GM23338 (cell line): ENCODE measurements around the gene PSMB5. TPM values are rescaled to one million over a fixed set of nuclear protein-coding genes. Genes with fewer than 3 reads are reported as not detected.
A peak's percentile ranks its signal among the peaks of the same experiment; 100 is the strongest.

Experiments
- ATAC-seq: fragments of 200-7000 bp; cut with Tn5 transposase; 3 replicates; pipeline ENCODE4 v1.9.1; 2020
- DNase-seq: peaks from one replicate; pipeline ENCODE4 v3.0.0-alpha.2; 2015; ENCODE audit warnings: low spot score
- H2AFZ ChIP-seq: fragments of 200-600 bp; sonication (generic); 2 replicates; pipeline ENCODE4 v1.8.0; 2016; ENCODE audit warnings: antibody characterized with exemption, mild to moderate bottlenecking, moderate library complexity
- H3F3A ChIP-seq: fragments of 200-600 bp; sonication (generic); replicated peaks from 2 replicates; pipeline ENCODE4 v1.8.0; 2017; ENCODE audit warnings: antibody characterized with exemption, mixed run types, low read depth
- H3K27ac ChIP-seq: fragments of 200-600 bp; sonication (generic); 2 replicates; pipeline ENCODE4 v1.6.1; 2016; ENCODE audit warnings: low read depth
- H3K27me3 ChIP-seq: fragments of 200-600 bp; sonication (generic); 2 replicates; pipeline ENCODE4 v1.8.0; 2016; ENCODE audit warnings: mild to moderate bottlenecking, mixed run types, moderate library complexity; ENCODE audit not compliant: insufficient read depth
- H3K36me3 ChIP-seq: fragments of 200-600 bp; sonication (generic); 2 replicates; pipeline ENCODE4 v1.8.0; 2016; ENCODE audit warnings: mild to moderate bottlenecking; ENCODE audit not compliant: insufficient read depth
- H3K4me1 ChIP-seq: fragments of 200-600 bp; sonication (generic); 2 replicates; pipeline ENCODE4 v1.8.0; 2016; ENCODE audit warnings: mild to moderate bottlenecking, moderate library complexity; ENCODE audit not compliant: insufficient read depth
- H3K4me2 ChIP-seq: fragments of 200-600 bp; sonication (generic); 2 replicates; pipeline ENCODE4 v1.7.1; 2017; ENCODE audit warnings: mixed run types
- H3K4me3 ChIP-seq: fragments of 200-600 bp; sonication (generic); 2 replicates; pipeline ENCODE4 v1.6.1; 2016; ENCODE audit warnings: mixed run types
- H3K79me2 ChIP-seq: fragments of 200-600 bp; sonication (generic); replicated peaks from 2 replicates; pipeline ENCODE4 v1.8.0; 2017; ENCODE audit warnings: mild to moderate bottlenecking; ENCODE audit not compliant: insufficient read depth
- H3K9me2 ChIP-seq: fragments of 200-600 bp; sonication (generic); 2 replicates; pipeline ENCODE4 v1.8.0; 2017; ENCODE audit not compliant: insufficient read depth
- H4K20me1 ChIP-seq: fragments of 200-600 bp; sonication (generic); replicated peaks from 2 replicates; pipeline ENCODE4 v1.8.0; 2017; ENCODE audit warnings: mild to moderate bottlenecking; ENCODE audit not compliant: insufficient read depth
- H3K27ac Mint-ChIP-seq: 2 replicates; pipeline ENCODE4 v1.8.0; 2020; ENCODE audit warnings: inconsistent platforms, mild to moderate bottlenecking, moderate library complexity, mixed read lengths
- H3K27me3 Mint-ChIP-seq: 3 replicates; pipeline ENCODE4 v1.8.0; 2022; ENCODE audit warnings: low read depth, mild to moderate bottlenecking, moderate library complexity, mixed read lengths, inconsistent platforms; ENCODE audit not compliant: insufficient read depth, poor library complexity
- H3K36me3 Mint-ChIP-seq: 3 replicates; pipeline ENCODE4 v1.8.0; 2021; ENCODE audit warnings: low read depth, mild to moderate bottlenecking, inconsistent platforms, moderate library complexity, mixed read lengths
- H3K4me1 Mint-ChIP-seq: 3 replicates; pipeline ENCODE4 v1.8.0; 2020; ENCODE audit warnings: mild to moderate bottlenecking, inconsistent platforms, mixed read lengths
- H3K4me3 Mint-ChIP-seq: 3 replicates; pipeline ENCODE4 v1.8.0; 2021; ENCODE audit warnings: moderate library complexity, mild to moderate bottlenecking, inconsistent platforms, mixed read lengths
- H3K9me3 Mint-ChIP-seq: 3 replicates; pipeline ENCODE4 v1.8.0; 2020; ENCODE audit warnings: moderate library complexity, mild to moderate bottlenecking, inconsistent platforms, mixed read lengths
- CREB1 ChIP-seq: fragments of 250-450 bp; sonication (Bioruptor Pico); IDR thresholded peaks from 2 replicates; pipeline ENCODE4 v1.5.0; 2020; ENCODE audit warnings: low read depth, mild to moderate bottlenecking, moderate library complexity
- EZH2phosphoT487 ChIP-seq: fragments of 200-600 bp; sonication (generic); IDR thresholded peaks from one replicate; pipeline ENCODE4 v1.8.1; 2018; ENCODE audit warnings: antibody characterized with exemption; ENCODE audit not compliant: unreplicated experiment
- ZNF331 ChIP-seq: fragments of 250-450 bp; sonication (Bioruptor Pico); IDR thresholded peaks from 2 replicates; pipeline ENCODE4 v1.5.0; 2020; ENCODE audit warnings: low read depth, mild to moderate bottlenecking, moderate library complexity
- polyA plus RNA-seq: library from polyadenylated mRNA; unstranded; fragments of >200 nt; fragmentation: Nextera tagmentation; extraction: Ambion mirVana; gene quantifications from 2 replicates; pipeline ENCODE4 v1.2.1, GENCODE V29; 2016
- total RNA-seq: library from RNA; depleted of rRNA; stranded (reverse); fragments of >200 nt; shearing (Covaris generic); gene quantifications from 2 replicates; pipeline ENCODE4 v1.2.3, GENCODE V29; 2014
- TF ChIP-seq, protein P1 (sequence below): fragments of 250-450 bp; sonication (Bioruptor Pico); IDR thresholded peaks from 2 replicates; pipeline ENCODE4 v1.5.0; 2020; ENCODE audit warnings: mild to moderate bottlenecking, moderate library complexity
- TF ChIP-seq, protein P2 (sequence below), 2 experiments: fragments of 200-600 bp in 1 of 2; sonication (generic) in 1 of 2; conservative IDR thresholded peaks; 2 replicates each; pipeline versions ENCODE4 v1.5.1 to v1.6.1; 2016 to 2017; ENCODE audit warnings: antibody characterized with exemption in 2 of 2, low read depth in 2 of 2, mild to moderate bottlenecking in 2 of 2, moderate library complexity in 1 of 2

PSMB5 gene
- total and polyA plus RNA-seq, 2 experiments from 2014 or later, result 265 to 341 TPM

DNA sequence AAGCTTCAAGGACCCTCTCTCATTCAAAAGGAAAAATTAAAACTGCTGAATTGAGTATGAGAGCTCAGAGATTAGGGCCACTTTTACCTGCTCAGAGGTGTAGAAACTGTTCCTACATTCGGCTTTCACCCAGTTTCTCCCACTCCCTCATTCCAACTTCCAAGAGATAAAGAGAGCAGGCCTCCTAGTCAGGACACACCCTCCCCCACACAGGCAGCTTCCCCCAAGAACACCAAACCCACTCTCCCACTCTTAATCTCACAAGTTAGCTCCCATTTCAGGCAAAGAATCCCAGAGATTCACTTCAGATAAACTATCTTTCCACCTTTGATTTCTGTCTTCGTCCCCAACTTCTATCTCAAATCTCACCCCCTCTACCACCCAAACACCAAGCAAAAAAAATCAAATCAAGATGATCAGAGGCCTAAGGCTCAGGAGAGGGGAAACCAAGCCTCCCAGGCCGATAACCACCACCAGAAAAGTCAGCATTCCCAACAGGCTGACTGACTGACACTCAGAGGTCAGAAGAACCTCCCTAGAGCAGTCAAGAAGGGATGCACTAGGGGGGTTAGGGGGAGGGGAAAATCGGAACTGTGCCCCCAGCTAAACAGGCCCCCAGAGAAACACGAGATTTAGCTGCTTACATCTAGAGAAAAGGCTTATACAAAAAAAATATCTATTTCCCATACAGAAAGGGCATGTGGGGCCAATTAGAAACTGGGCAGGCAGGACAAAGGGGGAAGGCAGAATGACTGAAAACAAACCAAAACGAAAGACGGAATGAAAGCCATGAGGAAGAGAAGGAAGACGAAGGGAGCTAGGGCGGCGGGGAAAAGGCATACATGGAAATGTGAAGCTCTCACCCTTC lies 35.8 kb upstream of the PSMB5 start:
- no peaks in the 10 kb centered on the region for H3K27me3 ChIP-seq
- peak overlapping the region; percentile 89 for H3K27ac ChIP-seq
- peaks cover 10% of the 10 kb centered on the region for H3K27me3 Mint-ChIP-seq
- peaks cover 70% of the 10 kb centered on the region for H3K79me2 ChIP-seq
- H3K4me3 Mint-ChIP-seq, result peak overlapping the region; percentile 91
- no peak for DNase-seq
- peaks cover 82% of the 10 kb centered on the region for H3K36me3 Mint-ChIP-seq
- H3K4me1 Mint-ChIP-seq, result peaks cover 45% of the 10 kb centered on the region
- peaks cover 43% of the 10 kb centered on the region for H3F3A ChIP-seq
- H3K4me1 ChIP-seq, result peaks cover 32% of the 10 kb centered on the region
- no peak; the same call in 1 of the 3 replicates for ATAC-seq
- TF ChIP-seq, protein P1, sequence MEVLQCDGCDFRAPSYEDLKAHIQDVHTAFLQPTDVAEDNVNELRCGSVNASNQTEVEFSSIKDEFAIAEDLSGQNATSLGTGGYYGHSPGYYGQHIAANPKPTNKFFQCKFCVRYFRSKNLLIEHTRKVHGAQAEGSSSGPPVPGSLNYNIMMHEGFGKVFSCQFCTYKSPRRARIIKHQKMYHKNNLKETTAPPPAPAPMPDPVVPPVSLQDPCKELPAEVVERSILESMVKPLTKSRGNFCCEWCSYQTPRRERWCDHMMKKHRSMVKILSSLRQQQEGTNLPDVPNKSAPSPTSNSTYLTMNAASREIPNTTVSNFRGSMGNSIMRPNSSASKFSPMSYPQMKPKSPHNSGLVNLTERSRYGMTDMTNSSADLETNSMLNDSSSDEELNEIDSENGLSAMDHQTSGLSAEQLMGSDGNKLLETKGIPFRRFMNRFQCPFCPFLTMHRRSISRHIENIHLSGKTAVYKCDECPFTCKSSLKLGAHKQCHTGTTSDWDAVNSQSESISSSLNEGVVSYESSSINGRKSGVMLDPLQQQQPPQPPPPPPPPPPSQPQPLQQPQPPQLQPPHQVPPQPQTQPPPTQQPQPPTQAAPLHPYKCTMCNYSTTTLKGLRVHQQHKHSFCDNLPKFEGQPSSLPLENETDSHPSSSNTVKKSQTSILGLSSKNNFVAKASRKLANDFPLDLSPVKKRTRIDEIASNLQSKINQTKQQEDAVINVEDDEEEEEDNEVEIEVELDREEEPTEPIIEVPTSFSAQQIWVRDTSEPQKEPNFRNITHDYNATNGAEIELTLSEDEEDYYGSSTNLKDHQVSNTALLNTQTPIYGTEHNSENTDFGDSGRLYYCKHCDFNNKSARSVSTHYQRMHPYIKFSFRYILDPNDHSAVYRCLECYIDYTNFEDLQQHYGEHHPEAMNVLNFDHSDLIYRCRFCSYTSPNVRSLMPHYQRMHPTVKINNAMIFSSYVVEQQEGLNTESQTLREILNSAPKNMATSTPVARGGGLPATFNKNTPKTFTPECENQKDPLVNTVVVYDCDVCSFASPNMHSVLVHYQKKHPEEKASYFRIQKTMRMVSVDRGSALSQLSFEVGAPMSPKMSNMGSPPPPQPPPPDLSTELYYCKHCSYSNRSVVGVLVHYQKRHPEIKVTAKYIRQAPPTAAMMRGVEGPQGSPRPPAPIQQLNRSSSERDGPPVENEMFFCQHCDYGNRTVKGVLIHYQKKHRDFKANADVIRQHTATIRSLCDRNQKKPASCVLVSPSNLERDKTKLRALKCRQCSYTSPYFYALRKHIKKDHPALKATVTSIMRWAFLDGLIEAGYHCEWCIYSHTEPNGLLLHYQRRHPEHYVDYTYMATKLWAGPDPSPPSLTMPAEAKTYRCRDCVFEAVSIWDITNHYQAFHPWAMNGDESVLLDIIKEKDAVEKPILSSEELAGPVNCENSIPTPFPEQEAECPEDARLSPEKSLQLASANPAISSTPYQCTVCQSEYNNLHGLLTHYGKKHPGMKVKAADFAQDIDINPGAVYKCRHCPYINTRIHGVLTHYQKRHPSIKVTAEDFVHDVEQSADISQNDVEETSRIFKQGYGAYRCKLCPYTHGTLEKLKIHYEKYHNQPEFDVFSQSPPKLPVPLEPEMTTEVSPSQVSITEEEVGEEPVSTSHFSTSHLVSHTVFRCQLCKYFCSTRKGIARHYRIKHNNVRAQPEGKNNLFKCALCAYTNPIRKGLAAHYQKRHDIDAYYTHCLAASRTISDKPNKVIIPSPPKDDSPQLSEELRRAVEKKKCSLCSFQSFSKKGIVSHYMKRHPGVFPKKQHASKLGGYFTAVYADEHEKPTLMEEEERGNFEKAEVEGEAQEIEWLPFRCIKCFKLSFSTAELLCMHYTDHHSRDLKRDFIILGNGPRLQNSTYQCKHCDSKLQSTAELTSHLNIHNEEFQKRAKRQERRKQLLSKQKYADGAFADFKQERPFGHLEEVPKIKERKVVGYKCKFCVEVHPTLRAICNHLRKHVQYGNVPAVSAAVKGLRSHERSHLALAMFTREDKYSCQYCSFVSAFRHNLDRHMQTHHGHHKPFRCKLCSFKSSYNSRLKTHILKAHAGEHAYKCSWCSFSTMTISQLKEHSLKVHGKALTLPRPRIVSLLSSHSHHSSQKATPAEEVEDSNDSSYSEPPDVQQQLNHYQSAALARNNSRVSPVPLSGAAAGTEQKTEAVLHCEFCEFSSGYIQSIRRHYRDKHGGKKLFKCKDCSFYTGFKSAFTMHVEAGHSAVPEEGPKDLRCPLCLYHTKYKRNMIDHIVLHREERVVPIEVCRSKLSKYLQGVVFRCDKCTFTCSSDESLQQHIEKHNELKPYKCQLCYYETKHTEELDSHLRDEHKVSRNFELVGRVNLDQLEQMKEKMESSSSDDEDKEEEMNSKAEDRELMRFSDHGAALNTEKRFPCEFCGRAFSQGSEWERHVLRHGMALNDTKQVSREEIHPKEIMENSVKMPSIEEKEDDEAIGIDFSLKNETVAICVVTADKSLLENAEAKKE (CRISPR knock-in tag), result no peak
- TF ChIP-seq EZH2phosphoT487 (no peak), CREB1 (CRISPR knock-in tag) (no peak), ZNF331 (CRISPR knock-in tag) (no peak)
- TF ChIP-seq, protein P2, sequence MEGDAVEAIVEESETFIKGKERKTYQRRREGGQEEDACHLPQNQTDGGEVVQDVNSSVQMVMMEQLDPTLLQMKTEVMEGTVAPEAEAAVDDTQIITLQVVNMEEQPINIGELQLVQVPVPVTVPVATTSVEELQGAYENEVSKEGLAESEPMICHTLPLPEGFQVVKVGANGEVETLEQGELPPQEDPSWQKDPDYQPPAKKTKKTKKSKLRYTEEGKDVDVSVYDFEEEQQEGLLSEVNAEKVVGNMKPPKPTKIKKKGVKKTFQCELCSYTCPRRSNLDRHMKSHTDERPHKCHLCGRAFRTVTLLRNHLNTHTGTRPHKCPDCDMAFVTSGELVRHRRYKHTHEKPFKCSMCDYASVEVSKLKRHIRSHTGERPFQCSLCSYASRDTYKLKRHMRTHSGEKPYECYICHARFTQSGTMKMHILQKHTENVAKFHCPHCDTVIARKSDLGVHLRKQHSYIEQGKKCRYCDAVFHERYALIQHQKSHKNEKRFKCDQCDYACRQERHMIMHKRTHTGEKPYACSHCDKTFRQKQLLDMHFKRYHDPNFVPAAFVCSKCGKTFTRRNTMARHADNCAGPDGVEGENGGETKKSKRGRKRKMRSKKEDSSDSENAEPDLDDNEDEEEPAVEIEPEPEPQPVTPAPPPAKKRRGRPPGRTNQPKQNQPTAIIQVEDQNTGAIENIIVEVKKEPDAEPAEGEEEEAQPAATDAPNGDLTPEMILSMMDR (conservative IDR thresholded peaks at IDR 0.05; ENCODE audit: low read depth in 2 of 2), result no peak
- H3K9me2 ChIP-seq, result no peaks in the 10 kb centered on the region
- H3K36me3 ChIP-seq, result peaks cover 42% of the 10 kb centered on the region
- no peak overlapping the region for H2AFZ ChIP-seq
- peak overlapping the region; percentile 83 for H3K4me3 ChIP-seq
- no peaks in the 10 kb centered on the region for H3K9me3 Mint-ChIP-seq
- peak overlapping the region; percentile 98 for H3K27ac Mint-ChIP-seq
- H3K4me2 ChIP-seq, result peak overlapping the region; percentile 85
- H4K20me1 ChIP-seq, result peaks cover 31% of the 10 kb centered on the region
